Spleen (tissue), 11 donors: ENCODE data around the gene UROC1. TPM values are rescaled to one million over a fixed set of nuclear protein-coding genes. Genes with fewer than 3 reads are reported as not detected.

Source experiments
- DNase-seq: peaks from one replicate; pipeline ENCODE4 v3.0.0-alpha.2; 2020
- H3K27ac ChIP-seq, 8 donors: fragments of 200-600 bp; sonication (generic) in 7 of 8; 1 replicate in 4 of 8; 2 replicates in 4 of 8; pipeline versions ENCODE4 v1.5.0 to v1.8.0; 2016 to 2021; ENCODE audit warnings: inconsistent platforms in 4 of 8, mild to moderate bottlenecking in 4 of 8, moderate library complexity in 1 of 8
- H3K27me3 ChIP-seq, 7 donors: fragments of 200-600 bp; sonication (generic) in 6 of 7; replicated peaks in 1 of 7; 1 replicate in 4 of 7; 2 replicates in 3 of 7; pipeline versions ENCODE4 v1.5.0 to v1.8.0; 2016 to 2021; ENCODE audit warnings: inconsistent platforms in 3 of 7, mild to moderate bottlenecking in 1 of 7
- H3K36me3 ChIP-seq, 6 donors: fragments of 200-600 bp; sonication (generic) in 5 of 6; 1 replicate in 4 of 6; 2 replicates in 2 of 6; pipeline versions ENCODE4 v1.5.0 to v1.8.0; 2016 to 2021; ENCODE audit warnings: inconsistent platforms in 2 of 6
- H3K4me1 ChIP-seq, 6 donors: fragments of 200-600 bp; sonication (generic) in 5 of 6; 1 replicate in 3 of 6; 2 replicates in 3 of 6; pipeline versions ENCODE4 v1.5.0 to v1.8.0; 2016 to 2021; ENCODE audit warnings: inconsistent platforms in 3 of 6
- H3K4me3 ChIP-seq, 8 donors: fragments of 200-600 bp; sonication (generic) in 7 of 8; 1 replicate in 4 of 8; 2 replicates in 4 of 8; pipeline versions ENCODE4 v1.5.0 to v1.8.0; 2016 to 2021; ENCODE audit warnings: inconsistent platforms in 4 of 8, mild to moderate bottlenecking in 4 of 8, moderate library complexity in 2 of 8
- H3K9me3 ChIP-seq, 8 donors: fragments of 200-600 bp; sonication (generic) in 7 of 8; 1 replicate in 4 of 8; 2 replicates in 4 of 8; pipeline versions ENCODE4 v1.5.0 to v1.8.0; 2016 to 2021; ENCODE audit warnings: inconsistent platforms in 4 of 8
- POLR2A ChIP-seq, 3 donors: fragments of 450-650 bp; IDR thresholded peaks; one replicate each; pipeline ENCODE4 v1.5.1; 2017; ENCODE audit warnings: antibody characterized with exemption in 3 of 3, mild to moderate bottlenecking in 1 of 3
- POLR2AphosphoS5 ChIP-seq, 3 donors: sonication (generic); formaldehyde crosslinking; IDR thresholded peaks; one replicate each; pipeline ENCODE4 v1.5.1; 2017; ENCODE audit warnings: antibody characterized with exemption in 3 of 3
- WGBS, 5 donors: extraction: QIAGEN DNeasy Blood & Tissue Kit in 3 of 5; methylation state at CpG; one replicate each; pipeline versions ENCODE4 v1.1.5 to v1.1.7; 2013 to 2018; 5-methylcytosine and 5-hydroxymethylcytosine counted together
- intact Hi-C: fragments of 100-400 bp; cut with DNase I; formaldehyde crosslinking; loops from one replicate; pipeline ENCODE4 v1.15.0; 2023; ENCODE audit warnings: low total_unique reads
- polyA plus RNA-seq, 3 donors: library from polyadenylated mRNA; stranded (reverse); fragments of 200-250 nt; gene quantifications; one replicate each; pipeline ENCODE4 v1.2.1, GENCODE V29; 2013
- total RNA-seq, 7 donors: library from RNA; depleted of rRNA in 3 of 7; stranded (reverse); fragments of >200 nt in 3 of 7; fragmentation: NEBNext Ultra II Directional in 4 of 7; extraction: Animal tissue kit (Norgen Biotek cat#: 25700) in 4 of 7; gene quantifications; one replicate each; pipeline versions ENCODE4 v1.1.0 to v1.2.1, GENCODE V29; 2016 to 2021
- TF ChIP-seq, protein P1 (sequence below), 11 experiments: fragments of 200-600 bp in 7 of 11; fragments of 450-650 bp in 4 of 11; sonication (generic) in 4 of 11; IDR thresholded peaks in 8 of 11; conservative IDR thresholded peaks in 3 of 11; 1 replicate in 7 of 11; 2 replicates in 4 of 11; pipeline versions ENCODE4 v1.4.0 to v1.8.0; 2016 to 2021; ENCODE audit warnings: antibody characterized with exemption in 11 of 11, inconsistent platforms in 4 of 11, mild to moderate bottlenecking in 1 of 11
- donor health status: healthy with polysubstance abuse.
- donor health status: DM: no; HTN: no; CAD: no; lungs with moderate emphysema.
- donor health status: DM: no; HTN: no; CAD: no.
- donor health status: Bipolar disorder and iron deficiency.
- donor health status: healthy.
- donor health status: DM: no; HTN: no; CAD: no.
- donor health status: DM: yes; HTN: yes; CAD: no.

UROC1 gene
- total and polyA plus RNA-seq, 10 donors = 0.02 to 0.16 (median 0.03) TPM; not detected in 6

DNA sequence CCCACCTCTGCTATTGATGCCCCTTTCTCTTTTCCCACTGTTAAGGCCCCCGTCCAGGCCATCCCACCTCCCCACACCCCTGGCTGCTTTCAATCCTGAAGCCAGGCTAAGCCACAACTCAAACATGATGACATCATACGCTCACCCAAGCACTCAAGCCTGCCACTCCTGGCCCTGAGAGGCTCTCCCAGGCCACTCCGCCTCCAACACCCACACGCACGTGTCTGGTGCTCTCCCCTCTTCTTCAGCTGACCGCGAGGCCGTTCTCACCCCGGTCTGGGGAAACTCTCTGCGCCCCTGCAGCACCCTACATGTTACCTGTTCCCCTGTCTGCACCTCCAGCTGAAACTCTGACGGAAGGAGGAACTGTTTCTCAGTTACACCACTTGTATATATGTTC, 48.1 kb downstream of the UROC1 start:
- H3K27ac ChIP-seq = peak overlapping the region in 1 of 8 donors; percentile 24
- TF ChIP-seq, protein P1, sequence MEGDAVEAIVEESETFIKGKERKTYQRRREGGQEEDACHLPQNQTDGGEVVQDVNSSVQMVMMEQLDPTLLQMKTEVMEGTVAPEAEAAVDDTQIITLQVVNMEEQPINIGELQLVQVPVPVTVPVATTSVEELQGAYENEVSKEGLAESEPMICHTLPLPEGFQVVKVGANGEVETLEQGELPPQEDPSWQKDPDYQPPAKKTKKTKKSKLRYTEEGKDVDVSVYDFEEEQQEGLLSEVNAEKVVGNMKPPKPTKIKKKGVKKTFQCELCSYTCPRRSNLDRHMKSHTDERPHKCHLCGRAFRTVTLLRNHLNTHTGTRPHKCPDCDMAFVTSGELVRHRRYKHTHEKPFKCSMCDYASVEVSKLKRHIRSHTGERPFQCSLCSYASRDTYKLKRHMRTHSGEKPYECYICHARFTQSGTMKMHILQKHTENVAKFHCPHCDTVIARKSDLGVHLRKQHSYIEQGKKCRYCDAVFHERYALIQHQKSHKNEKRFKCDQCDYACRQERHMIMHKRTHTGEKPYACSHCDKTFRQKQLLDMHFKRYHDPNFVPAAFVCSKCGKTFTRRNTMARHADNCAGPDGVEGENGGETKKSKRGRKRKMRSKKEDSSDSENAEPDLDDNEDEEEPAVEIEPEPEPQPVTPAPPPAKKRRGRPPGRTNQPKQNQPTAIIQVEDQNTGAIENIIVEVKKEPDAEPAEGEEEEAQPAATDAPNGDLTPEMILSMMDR (IDR thresholded peaks at IDR 0.05 in 8 of 11, conservative IDR thresholded peaks at IDR 0.05 in 3 of 11) = no peak
- peak in 1 of 3 donors; percentile 16 for TF ChIP-seq POLR2AphosphoS5 (IDR thresholded peaks at IDR 0.05)
- H3K36me3 ChIP-seq = peaks cover 8 to 77% (median 74%) of the 10 kb centered on the region in 6 donors
- peak; percentile 58 for DNase-seq
- WGBS, 5 donors = 91 to 96% (median 93%) methylated on average over 11 of the region's 11 CpGs
- H3K27me3 ChIP-seq = no peaks in the 10 kb centered on the region
- intact Hi-C loops = no loop called here
- peaks cover 34 to 98% (median 67%) of the 10 kb centered on the region in 6 donors for H3K4me1 ChIP-seq
- H3K4me3 ChIP-seq = no peak overlapping the region
- no peaks in the 10 kb centered on the region for H3K9me3 ChIP-seq

DNA sequence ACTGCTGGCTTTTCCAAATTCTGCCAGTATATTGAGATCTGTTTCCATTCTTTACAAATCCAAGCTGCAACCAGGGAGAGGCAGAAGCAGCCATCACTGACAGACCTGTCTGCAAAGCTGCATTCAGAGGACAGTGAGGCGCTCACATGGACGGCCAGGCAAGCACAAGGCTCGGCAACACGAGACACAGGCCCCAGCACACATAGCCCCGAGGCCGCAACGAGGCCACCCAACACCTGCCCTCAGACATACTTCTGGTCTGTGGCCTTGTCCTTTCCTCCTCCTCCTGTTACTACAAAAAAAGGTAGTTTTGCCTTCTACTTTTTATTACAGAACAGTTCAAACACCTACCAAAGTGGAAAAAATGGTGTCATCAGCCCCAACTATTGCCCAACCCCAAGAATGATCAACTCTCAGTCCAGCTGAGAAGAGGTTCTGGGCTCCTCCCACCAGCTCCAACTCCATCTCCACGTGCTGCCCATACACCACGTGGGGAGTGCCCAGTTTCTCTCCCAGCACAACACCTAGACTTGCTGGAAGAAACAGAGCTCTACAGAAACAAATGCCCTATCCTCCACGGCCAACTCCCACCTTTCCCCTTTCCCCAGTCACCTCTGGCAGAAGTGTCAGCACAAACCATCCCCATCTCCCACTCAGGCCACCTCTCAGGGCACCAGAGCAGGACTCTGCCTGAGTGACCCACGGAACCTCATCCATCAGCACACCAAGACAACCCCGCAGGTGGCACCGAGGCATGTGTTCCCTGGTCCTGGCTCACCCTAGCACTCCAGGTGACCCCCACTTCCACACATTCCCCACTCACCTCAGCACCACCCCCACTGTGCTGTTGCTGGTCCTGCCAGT, 49.3 kb downstream of the UROC1 start:
- 71 to 90% (median 82%) methylated on average over 13 of the region's 13 CpGs for whole genome bisulfite sequencing, 5 donors
- no peaks in the 10 kb centered on the region for H3K9me3 ChIP-seq
- TF ChIP-seq, protein P1 (IDR thresholded peaks at IDR 0.05 in 8 of 11, conservative IDR thresholded peaks at IDR 0.05 in 3 of 11) = no peak
- peaks cover 8 to 89% (median 85%) of the 10 kb centered on the region in 6 donors for H3K36me3 ChIP-seq
- H3K4me3 ChIP-seq = no peak overlapping the region
- intact Hi-C loops = no loop called here
- peaks cover 24 to 90% (median 55%) of the 10 kb centered on the region in 6 donors for H3K4me1 ChIP-seq
- H3K27ac ChIP-seq = peak overlapping the region in 3 of 8 donors; percentile 58 to 72 (median 72)
- DNase-seq = peak; percentile 66
- H3K27me3 ChIP-seq = no peaks in the 10 kb centered on the region

DNA sequence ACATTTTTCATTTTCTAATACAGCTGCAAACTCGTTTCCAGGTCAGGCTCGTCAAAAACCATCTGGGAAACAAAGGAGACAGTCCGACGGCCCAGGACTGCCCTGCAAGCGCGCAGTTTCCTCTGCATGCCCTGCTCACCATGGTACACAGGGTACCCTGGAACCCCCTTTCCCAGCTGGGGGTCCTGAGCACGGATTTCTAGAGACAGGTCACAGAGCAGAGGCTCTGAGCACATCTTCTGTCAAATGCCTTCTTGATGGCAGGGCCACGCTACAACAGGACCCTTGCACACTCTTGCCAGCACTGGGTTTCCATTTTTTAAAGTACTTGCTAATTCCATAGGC, 50.0 kb downstream of the UROC1 start:
- peak; percentile 46 for DNase-seq
- Histone ChIP-seq H3K4me3 (no peak overlapping the region), H3K36me3 (peaks cover 8 to 96% (median 92%) of the 10 kb centered on the region in 6 donors), H3K27ac (peak overlapping the region in 5 of 8 donors; percentile 3 to 72 (median 58)), H3K27me3 (no peaks in the 10 kb centered on the region), H3K4me1 (peaks cover 19 to 83% (median 48%) of the 10 kb centered on the region in 6 donors), H3K9me3 (no peaks in the 10 kb centered on the region)
- WGBS, 5 donors = 78 to 85% (median 80%) methylated on average over 8 of the region's 8 CpGs
- TF ChIP-seq, protein P1 (IDR thresholded peaks at IDR 0.05 in 8 of 11, conservative IDR thresholded peaks at IDR 0.05 in 3 of 11) = no peak
- no peak for TF ChIP-seq POLR2A (IDR thresholded peaks at IDR 0.05)
- intact Hi-C loops = no loop called here

DNA sequence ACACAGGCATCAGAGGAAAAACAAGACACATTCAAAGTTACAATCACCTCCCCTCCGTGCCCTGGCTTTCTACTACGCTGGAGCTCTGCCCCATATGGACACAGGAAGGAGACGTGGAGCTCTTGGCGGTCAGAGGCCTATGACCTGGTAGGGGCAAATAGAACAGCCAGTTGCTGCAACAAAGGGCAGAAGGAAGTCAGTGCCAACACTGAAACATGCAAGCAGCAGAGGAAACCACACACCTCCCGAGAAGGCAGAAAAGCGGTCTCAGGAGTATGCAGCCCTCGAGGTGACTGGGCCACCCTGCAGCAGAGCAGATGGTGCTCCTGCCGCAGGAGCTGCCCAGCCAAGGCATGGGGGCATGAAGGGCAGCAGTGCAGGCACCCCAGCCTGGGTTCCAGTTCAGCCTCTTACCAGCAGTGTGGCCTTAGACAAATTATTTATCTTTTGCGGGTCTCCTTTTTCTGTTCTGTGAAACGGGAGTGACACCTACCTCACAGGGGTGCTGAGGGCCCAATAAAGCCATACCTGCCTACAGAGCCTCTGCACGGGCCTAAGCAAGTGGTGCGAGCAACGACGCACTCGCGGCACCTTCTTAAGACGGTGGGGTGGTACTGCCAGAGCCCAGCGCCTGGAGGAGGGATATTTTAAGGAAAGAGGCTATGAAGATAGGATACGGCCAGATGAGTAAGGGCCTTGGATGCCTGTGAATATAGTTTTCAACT, 50.5 kb downstream of the UROC1 start:
- WGBS, 5 donors = 62 to 77% (median 70%) methylated on average over 19 of the region's 19 CpGs
- no peaks in the 10 kb centered on the region for H3K27me3 ChIP-seq
- TF ChIP-seq POLR2A (IDR thresholded peaks at IDR 0.05) (no peak), POLR2AphosphoS5 (IDR thresholded peaks at IDR 0.05) (peak in 2 of 3 donors; percentile 9 to 31)
- TF ChIP-seq, protein P1 (IDR thresholded peaks at IDR 0.05 in 8 of 11, conservative IDR thresholded peaks at IDR 0.05 in 3 of 11) = no peak
- intact Hi-C loops = no loop called here
- no peak overlapping the region for H3K4me3 ChIP-seq
- peak; percentile 70 for DNase-seq
- peaks cover 14 to 78% (median 42%) of the 10 kb centered on the region in 6 donors for H3K4me1 ChIP-seq
- peaks cover 8 to 100% (median 97%) of the 10 kb centered on the region in 6 donors for H3K36me3 ChIP-seq
- no peaks in the 10 kb centered on the region for H3K9me3 ChIP-seq
- H3K27ac ChIP-seq = peak overlapping the region in 5 of 8 donors; percentile 3 to 72 (median 58)
